Chondrocyte (in vitro differentiated cells): ENCODE results near the gene TPO. TPM values are rescaled to one million over a fixed set of nuclear protein-coding genes. Genes with fewer than 3 reads are reported as not detected.

Source experiments
- DNase-seq: peaks from one replicate; pipeline ENCODE4 v3.0.0; 2021; ENCODE audit warnings: mixed read lengths, low spot score
- H3K27ac Mint-ChIP-seq: one replicate; pipeline ENCODE4 v1.8.0; 2021; ENCODE audit warnings: mild to moderate bottlenecking, moderate library complexity, mixed read lengths; ENCODE audit not compliant: unreplicated experiment
- H3K27me3 Mint-ChIP-seq: 2 replicates; pipeline ENCODE4 v1.8.0; 2021; ENCODE audit warnings: low read depth, mixed read lengths
- H3K36me3 Mint-ChIP-seq: 2 replicates; pipeline ENCODE4 v1.8.0; 2021; ENCODE audit warnings: low read depth, mixed read lengths
- H3K4me1 Mint-ChIP-seq: 2 replicates; pipeline ENCODE4 v1.8.0; 2021; ENCODE audit warnings: low read depth, mild to moderate bottlenecking, mixed read lengths
- H3K4me3 Mint-ChIP-seq: one replicate; pipeline ENCODE4 v1.8.0; 2021; ENCODE audit warnings: mild to moderate bottlenecking, moderate library complexity, mixed read lengths; ENCODE audit not compliant: unreplicated experiment
- H3K9me3 Mint-ChIP-seq: 2 replicates; pipeline ENCODE4 v1.8.0; 2021; ENCODE audit warnings: low read depth, mixed read lengths
- CTCF ChIP-seq: fragments of 200-600 bp; sonication (generic); IDR thresholded peaks from 2 replicates; pipeline ENCODE4 v1.5.0; 2021; ENCODE audit warnings: antibody characterized with exemption, mild to moderate bottlenecking, moderate library complexity
- total RNA-seq: library from RNA; stranded (reverse); gene quantifications from 3 replicates; pipeline ENCODE4 v1.2.1, GENCODE V29; 2021

The TPO gene
- total RNA-seq, 1 donor from 2014 or later, result not detected

- H3K27ac Mint-ChIP-seq, result no peak overlapping the region
- H3K4me1 Mint-ChIP-seq, result no peaks in the 10 kb centered on the region
- H3K36me3 Mint-ChIP-seq, result no peaks in the 10 kb centered on the region
- H3K4me3 Mint-ChIP-seq, result no peak overlapping the region
- no peak for TF ChIP-seq CTCF
- H3K27me3 Mint-ChIP-seq, result peaks cover 16% of the 10 kb centered on the region
- no peaks in the 10 kb centered on the region for H3K9me3 Mint-ChIP-seq
- DNase-seq, result no peak
These were observed 42.2 kb upstream of the TPO start for GRCh38 chr2:1371082-1371481.

GRCh38 chr2:1373830-1374229, 39.4 kb upstream of the TPO start:
- Mint-ChIP-seq H3K27me3 (peaks cover 17% of the 10 kb centered on the region), H3K4me1 (no peaks in the 10 kb centered on the region), H3K9me3 (no peaks in the 10 kb centered on the region), H3K4me3 (no peak overlapping the region), H3K36me3 (no peaks in the 10 kb centered on the region), H3K27ac (no peak overlapping the region)
- no peak for TF ChIP-seq CTCF
- DNase-seq, result no peak

GRCh38 chr2:1374287-1374686, 39.0 kb upstream of the TPO start:
- Mint-ChIP-seq H3K9me3 (no peaks in the 10 kb centered on the region), H3K27me3 (peaks cover 17% of the 10 kb centered on the region), H3K4me3 (no peak overlapping the region), H3K36me3 (no peaks in the 10 kb centered on the region), H3K4me1 (no peaks in the 10 kb centered on the region), H3K27ac (no peak overlapping the region)
- no peak for TF ChIP-seq CTCF
- no peak for DNase-seq

- H3K27me3 Mint-ChIP-seq, result peaks cover 17% of the 10 kb centered on the region
- no peak overlapping the region for H3K27ac Mint-ChIP-seq
- no peak for TF ChIP-seq CTCF
- no peaks in the 10 kb centered on the region for H3K4me1 Mint-ChIP-seq
- no peak overlapping the region for H3K4me3 Mint-ChIP-seq
- H3K9me3 Mint-ChIP-seq, result no peaks in the 10 kb centered on the region
- DNase-seq, result no peak
- H3K36me3 Mint-ChIP-seq, result no peaks in the 10 kb centered on the region
These were observed 37.5 kb upstream of the TPO start for GRCh38 chr2:1375794-1376193.

GRCh38 chr2:1377473-1377872, 35.8 kb upstream of the TPO start:
- no peak for DNase-seq
- Mint-ChIP-seq H3K9me3 (no peaks in the 10 kb centered on the region), H3K27ac (no peak overlapping the region), H3K36me3 (no peaks in the 10 kb centered on the region), H3K27me3 (peaks cover 14% of the 10 kb centered on the region), H3K4me1 (no peaks in the 10 kb centered on the region), H3K4me3 (no peak overlapping the region)
- TF ChIP-seq CTCF, result no peak
